WTC11 (cell line): Measurements from ENCODE around the gene ZMYM1. TPM values are rescaled to one million over a fixed set of nuclear protein-coding genes. Genes with fewer than 3 reads are reported as not detected.
A peak's percentile ranks its signal among the peaks of the same experiment; 100 is the strongest.

Experiments used
- ATAC-seq: fragments of 200-7000 bp; cut with Tn5 transposase; 2 replicates; pipeline ENCODE4 v1.10.0; 2021; ENCODE audit warnings: mild to moderate bottlenecking, moderate library complexity
- CTCF ChIA-PET: fragments of 300-600 bp; sonication (Branson Sonifier 250); formaldehyde crosslinking; loops from one replicate; lab custom pipeline; 2021; ENCODE audit warnings: antibody characterized with exemption; lab: Charles Lee
- POLR2A ChIA-PET: fragments of 350-600 bp; sonication (Branson Sonifier 250); formaldehyde crosslinking; loops from one replicate; lab custom pipeline; 2021; ENCODE audit warnings: antibody characterized with exemption; lab: Charles Lee
- DNase-seq: peaks from one replicate; pipeline ENCODE4 v3.0.0; 2021; ENCODE audit warnings: low spot score
- H3K27ac Mint-ChIP-seq: 2 replicates; pipeline ENCODE4 v1.8.0; 2021; ENCODE audit warnings: mixed read lengths
- H3K27me3 Mint-ChIP-seq: 2 replicates; pipeline ENCODE4 v1.8.0; 2021; ENCODE audit warnings: low read depth, mild to moderate bottlenecking, moderate library complexity, mixed read lengths
- H3K36me3 Mint-ChIP-seq: 2 replicates; pipeline ENCODE4 v1.8.0; 2021; ENCODE audit warnings: mixed read lengths
- H3K4me1 Mint-ChIP-seq: 2 replicates; pipeline ENCODE4 v1.8.0; 2022; ENCODE audit warnings: mixed read lengths
- H3K4me3 Mint-ChIP-seq: 2 replicates; pipeline ENCODE4 v1.8.0; 2021; ENCODE audit warnings: mild to moderate bottlenecking, moderate library complexity, mixed read lengths
- H3K9me3 Mint-ChIP-seq: 2 replicates; pipeline ENCODE4 v1.8.0; 2021; ENCODE audit warnings: mixed read lengths
- ATF1 ChIP-seq: sonication (generic); formaldehyde crosslinking; IDR thresholded peaks from 2 replicates; pipeline ENCODE4 v1.8.1; 2023; ENCODE audit warnings: mild to moderate bottlenecking, moderate library complexity, missing genetic modification reagents
- CBFB ChIP-seq: sonication (generic); formaldehyde crosslinking; IDR thresholded peaks from 2 replicates; pipeline ENCODE4 v1.8.1; 2022; ENCODE audit warnings: mild to moderate bottlenecking, low read depth, missing genetic modification reagents
- E2F5 ChIP-seq: sonication (generic); formaldehyde crosslinking; IDR thresholded peaks from 2 replicates; pipeline ENCODE4 v1.8.1; 2022; ENCODE audit warnings: mild to moderate bottlenecking, moderate library complexity, missing genetic modification reagents
- ESRRA ChIP-seq: sonication (generic); formaldehyde crosslinking; IDR thresholded peaks from 2 replicates; pipeline ENCODE4 v1.8.1; 2022; ENCODE audit warnings: mild to moderate bottlenecking, missing genetic modification reagents, borderline replicate concordance
- FOXP4 ChIP-seq: sonication (generic); formaldehyde crosslinking; IDR thresholded peaks from 2 replicates; pipeline ENCODE4 v1.8.0; 2022; ENCODE audit warnings: mild to moderate bottlenecking, missing genetic modification reagents
- GRHL2 ChIP-seq: fragments of 250-450 bp; sonication (Bioruptor Pico); IDR thresholded peaks from 2 replicates; pipeline ENCODE4 v1.8.0; 2022; ENCODE audit warnings: mild to moderate bottlenecking, moderate library complexity; ENCODE audit not compliant: insufficient replicate concordance, severe bottlenecking
- JAZF1 ChIP-seq: fragments of 250-450 bp; sonication (Bioruptor Pico); IDR thresholded peaks from 2 replicates; pipeline ENCODE4 v1.9.0; 2021; ENCODE audit warnings: moderate library complexity, mild to moderate bottlenecking, inconsistent platforms
- MXD4 ChIP-seq: fragments of 250-450 bp; sonication (Bioruptor Pico); IDR thresholded peaks from 2 replicates; pipeline ENCODE4 v1.8.0; 2021; ENCODE audit warnings: mild to moderate bottlenecking, moderate library complexity, borderline replicate concordance
- PREB ChIP-seq: sonication (generic); formaldehyde crosslinking; IDR thresholded peaks from 2 replicates; pipeline ENCODE4 v1.8.1; 2022; ENCODE audit warnings: mild to moderate bottlenecking, missing genetic modification reagents, moderate library complexity, borderline replicate concordance
- ZBTB43 ChIP-seq: sonication (generic); formaldehyde crosslinking; IDR thresholded peaks from 2 replicates; pipeline ENCODE4 v1.8.1; 2023; ENCODE audit warnings: mild to moderate bottlenecking, missing genetic modification reagents
- ZNF121 ChIP-seq: sonication (generic); formaldehyde crosslinking; IDR thresholded peaks from 2 replicates; pipeline ENCODE4 v1.8.0; 2023; ENCODE audit warnings: missing genetic modification reagents
- ZNF317 ChIP-seq: sonication (generic); formaldehyde crosslinking; IDR thresholded peaks from 2 replicates; pipeline ENCODE4 v1.8.1; 2023; ENCODE audit warnings: low read depth, mild to moderate bottlenecking, moderate library complexity, missing genetic modification reagents, borderline replicate concordance
- ZNF396 ChIP-seq: fragments of 250-450 bp; sonication (Bioruptor Pico); IDR thresholded peaks from 2 replicates; pipeline ENCODE4 v1.8.0; 2021; ENCODE audit warnings: mild to moderate bottlenecking, moderate library complexity, borderline replicate concordance
- ZNF532 ChIP-seq: fragments of 250-450 bp; sonication (Bioruptor Pico); IDR thresholded peaks from 2 replicates; pipeline ENCODE4 v1.9.0; 2021; ENCODE audit warnings: mild to moderate bottlenecking, borderline replicate concordance
- total RNA-seq: library from RNA; stranded (reverse); gene quantifications from 3 replicates; pipeline ENCODE4 v1.2.3, GENCODE V29; 2021
- TF ChIP-seq, protein P1 (sequence below): fragments of 250-450 bp; sonication (Bioruptor Pico); IDR thresholded peaks from 2 replicates; pipeline ENCODE4 v1.9.0; 2021; ENCODE audit warnings: mild to moderate bottlenecking
- TF ChIP-seq, protein P2 (sequence below): sonication (generic); formaldehyde crosslinking; IDR thresholded peaks from 2 replicates; pipeline ENCODE4 v1.8.0; 2023; ENCODE audit warnings: missing genetic modification reagents, mild to moderate bottlenecking, borderline replicate concordance

ZMYM1 gene
- total RNA-seq, 1 experiment from 2014 or later = 38.5 TPM

DNA sequence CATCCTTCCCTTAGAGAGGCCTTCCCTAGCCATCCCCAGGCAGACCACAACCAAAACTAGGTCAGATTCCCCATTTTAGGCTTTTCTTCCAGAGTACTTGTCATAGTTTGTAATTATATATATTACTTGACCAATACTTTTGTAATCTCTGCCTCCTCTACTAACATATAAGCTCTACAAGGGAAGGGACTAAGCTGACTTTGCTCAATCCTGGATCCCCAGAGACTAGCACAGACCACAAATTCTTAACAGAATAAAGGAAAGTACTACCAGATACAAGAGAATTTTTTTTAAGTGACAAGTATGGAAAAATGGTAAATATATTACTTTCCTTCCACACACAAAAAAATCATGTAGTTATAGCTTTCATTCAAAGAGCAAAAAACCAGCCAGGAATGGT lies 49.4 kb upstream of the ZMYM1 start:
- H3K36me3 Mint-ChIP-seq = peaks cover 30% of the 10 kb centered on the region
- ChIA-PET POLR2A (no interaction called here), CTCF (interaction anchor here (0.9 kb wide), 1 partner anchor 177 kb away, joined by 3 read pairs; no protein-coding TSS in a partner anchor)
- H3K4me1 Mint-ChIP-seq = peaks cover 5% of the 10 kb centered on the region
- H3K9me3 Mint-ChIP-seq = peaks cover 20% of the 10 kb centered on the region
- no peak for TF ChIP-seq ZNF532
- TF ChIP-seq, protein P1, sequence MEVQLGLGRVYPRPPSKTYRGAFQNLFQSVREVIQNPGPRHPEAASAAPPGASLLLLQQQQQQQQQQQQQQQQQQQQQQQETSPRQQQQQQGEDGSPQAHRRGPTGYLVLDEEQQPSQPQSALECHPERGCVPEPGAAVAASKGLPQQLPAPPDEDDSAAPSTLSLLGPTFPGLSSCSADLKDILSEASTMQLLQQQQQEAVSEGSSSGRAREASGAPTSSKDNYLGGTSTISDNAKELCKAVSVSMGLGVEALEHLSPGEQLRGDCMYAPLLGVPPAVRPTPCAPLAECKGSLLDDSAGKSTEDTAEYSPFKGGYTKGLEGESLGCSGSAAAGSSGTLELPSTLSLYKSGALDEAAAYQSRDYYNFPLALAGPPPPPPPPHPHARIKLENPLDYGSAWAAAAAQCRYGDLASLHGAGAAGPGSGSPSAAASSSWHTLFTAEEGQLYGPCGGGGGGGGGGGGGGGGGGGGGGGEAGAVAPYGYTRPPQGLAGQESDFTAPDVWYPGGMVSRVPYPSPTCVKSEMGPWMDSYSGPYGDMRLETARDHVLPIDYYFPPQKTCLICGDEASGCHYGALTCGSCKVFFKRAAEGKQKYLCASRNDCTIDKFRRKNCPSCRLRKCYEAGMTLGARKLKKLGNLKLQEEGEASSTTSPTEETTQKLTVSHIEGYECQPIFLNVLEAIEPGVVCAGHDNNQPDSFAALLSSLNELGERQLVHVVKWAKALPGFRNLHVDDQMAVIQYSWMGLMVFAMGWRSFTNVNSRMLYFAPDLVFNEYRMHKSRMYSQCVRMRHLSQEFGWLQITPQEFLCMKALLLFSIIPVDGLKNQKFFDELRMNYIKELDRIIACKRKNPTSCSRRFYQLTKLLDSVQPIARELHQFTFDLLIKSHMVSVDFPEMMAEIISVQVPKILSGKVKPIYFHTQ (CRISPR knock-in tag) = no peak
- TF ChIP-seq CBFB (CRISPR knock-in tag) = no peak
- H3K27me3 Mint-ChIP-seq = no peaks in the 10 kb centered on the region; the same call in 1 of the 2 replicates
- no peak for DNase-seq
- H3K4me3 Mint-ChIP-seq = peak overlapping the region; percentile 99
- ATAC-seq = no peak
- H3K27ac Mint-ChIP-seq = no peak overlapping the region

GRCh38 chr1:35030338-35030737 lies 48.8 kb upstream of the ZMYM1 start:
- peaks cover 30% of the 10 kb centered on the region for H3K36me3 Mint-ChIP-seq
- H3K4me1 Mint-ChIP-seq = peaks cover 5% of the 10 kb centered on the region
- peak overlapping the region; percentile 99 for H3K4me3 Mint-ChIP-seq
- peaks cover 1% of the 10 kb centered on the region; the same call in 1 of the 2 replicates for H3K27me3 Mint-ChIP-seq
- CTCF ChIA-PET = interaction anchor here (0.8 kb wide), 1 partner anchor 178 kb away, joined by 3 read pairs; no protein-coding TSS in a partner anchor
- H3K9me3 Mint-ChIP-seq = peaks cover 20% of the 10 kb centered on the region
- H3K27ac Mint-ChIP-seq = no peak overlapping the region
- POLR2A ChIA-PET = no interaction called here
- no peak for ATAC-seq
- DNase-seq = no peak
- no peak for TF ChIP-seq JAZF1 (CRISPR knock-in tag)
- TF ChIP-seq MXD4 (CRISPR knock-in tag) = no peak
- no peak for TF ChIP-seq E2F5 (CRISPR knock-in tag)
- TF ChIP-seq ZNF317 (CRISPR knock-in tag) = no peak
- TF ChIP-seq, protein P2, sequence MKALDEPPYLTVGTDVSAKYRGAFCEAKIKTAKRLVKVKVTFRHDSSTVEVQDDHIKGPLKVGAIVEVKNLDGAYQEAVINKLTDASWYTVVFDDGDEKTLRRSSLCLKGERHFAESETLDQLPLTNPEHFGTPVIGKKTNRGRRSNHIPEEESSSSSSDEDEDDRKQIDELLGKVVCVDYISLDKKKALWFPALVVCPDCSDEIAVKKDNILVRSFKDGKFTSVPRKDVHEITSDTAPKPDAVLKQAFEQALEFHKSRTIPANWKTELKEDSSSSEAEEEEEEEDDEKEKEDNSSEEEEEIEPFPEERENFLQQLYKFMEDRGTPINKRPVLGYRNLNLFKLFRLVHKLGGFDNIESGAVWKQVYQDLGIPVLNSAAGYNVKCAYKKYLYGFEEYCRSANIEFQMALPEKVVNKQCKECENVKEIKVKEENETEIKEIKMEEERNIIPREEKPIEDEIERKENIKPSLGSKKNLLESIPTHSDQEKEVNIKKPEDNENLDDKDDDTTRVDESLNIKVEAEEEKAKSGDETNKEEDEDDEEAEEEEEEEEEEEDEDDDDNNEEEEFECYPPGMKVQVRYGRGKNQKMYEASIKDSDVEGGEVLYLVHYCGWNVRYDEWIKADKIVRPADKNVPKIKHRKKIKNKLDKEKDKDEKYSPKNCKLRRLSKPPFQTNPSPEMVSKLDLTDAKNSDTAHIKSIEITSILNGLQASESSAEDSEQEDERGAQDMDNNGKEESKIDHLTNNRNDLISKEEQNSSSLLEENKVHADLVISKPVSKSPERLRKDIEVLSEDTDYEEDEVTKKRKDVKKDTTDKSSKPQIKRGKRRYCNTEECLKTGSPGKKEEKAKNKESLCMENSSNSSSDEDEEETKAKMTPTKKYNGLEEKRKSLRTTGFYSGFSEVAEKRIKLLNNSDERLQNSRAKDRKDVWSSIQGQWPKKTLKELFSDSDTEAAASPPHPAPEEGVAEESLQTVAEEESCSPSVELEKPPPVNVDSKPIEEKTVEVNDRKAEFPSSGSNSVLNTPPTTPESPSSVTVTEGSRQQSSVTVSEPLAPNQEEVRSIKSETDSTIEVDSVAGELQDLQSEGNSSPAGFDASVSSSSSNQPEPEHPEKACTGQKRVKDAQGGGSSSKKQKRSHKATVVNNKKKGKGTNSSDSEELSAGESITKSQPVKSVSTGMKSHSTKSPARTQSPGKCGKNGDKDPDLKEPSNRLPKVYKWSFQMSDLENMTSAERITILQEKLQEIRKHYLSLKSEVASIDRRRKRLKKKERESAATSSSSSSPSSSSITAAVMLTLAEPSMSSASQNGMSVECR = no peak
- no peak for TF ChIP-seq ESRRA
- TF ChIP-seq ATF1 = no peak
- no peak for TF ChIP-seq GRHL2
- no peak for TF ChIP-seq ZNF121 (CRISPR knock-in tag)
- TF ChIP-seq FOXP4 (CRISPR knock-in tag) = no peak
- no peak for TF ChIP-seq ZBTB43 (CRISPR knock-in tag)
- no peak for TF ChIP-seq PREB (CRISPR knock-in tag)
- TF ChIP-seq ZNF396 (CRISPR knock-in tag) = no peak
